Vagina (tissue), 2 donors: ENCODE data around the gene MFAP2.

ENCODE experiments used
- CTCF ChIP-seq, 3 experiments: fragments of 450-650 bp in 2 of 3; fragments of 200-600 bp in 1 of 3; sonication (generic) in 1 of 3; IDR thresholded peaks; one replicate each; pipeline ENCODE4 v1.5.1; 2017 to 2019; ENCODE audit warnings: antibody characterized with exemption in 3 of 3, mild to moderate bottlenecking in 2 of 3, moderate library complexity in 2 of 3
- POLR2A ChIP-seq, 2 donors: fragments of 450-650 bp; IDR thresholded peaks; one replicate each; pipeline ENCODE4 v1.6.1; 2017; ENCODE audit warnings: antibody characterized with exemption in 2 of 2, mild to moderate bottlenecking in 2 of 2, moderate library complexity in 2 of 2

- no peak for TF ChIP-seq CTCF (IDR thresholded peaks at IDR 0.05)
- no peak for TF ChIP-seq POLR2A (IDR thresholded peaks at IDR 0.05)
Measured at GRCh38 chr1:16986113-16986512, 5.7 kb upstream of the MFAP2 start.
